GM19238 (cell line): Measurements from ENCODE around the gene ZBTB16.

ENCODE experiments used
- DNase-seq: peaks from one replicate; pipeline ENCODE4 v3.0.0; 2011; ENCODE audit warnings: low spot score; ENCODE audit not compliant: insufficient read length

The ZBTB16 gene

DNA sequence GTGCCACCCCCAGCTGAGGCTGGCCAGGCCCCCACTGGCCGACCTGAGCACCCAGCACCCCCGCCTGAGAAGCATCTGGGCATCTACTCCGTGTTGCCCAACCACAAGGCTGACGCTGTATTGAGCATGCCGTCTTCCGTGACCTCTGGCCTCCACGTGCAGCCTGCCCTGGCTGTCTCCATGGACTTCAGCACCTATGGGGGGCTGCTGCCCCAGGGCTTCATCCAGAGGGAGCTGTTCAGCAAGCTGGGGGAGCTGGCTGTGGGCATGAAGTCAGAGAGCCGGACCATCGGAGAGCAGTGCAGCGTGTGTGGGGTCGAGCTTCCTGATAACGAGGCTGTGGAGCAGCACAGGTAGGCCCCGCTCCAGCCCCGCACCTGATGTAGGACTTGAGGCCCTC lies 4.7 kb downstream of the ZBTB16 start:
- DNase-seq = no peak

GRCh38 chr11:114065094-114065493 lies 5.6 kb downstream of the ZBTB16 start:
- DNase-seq = no peak

DNA sequence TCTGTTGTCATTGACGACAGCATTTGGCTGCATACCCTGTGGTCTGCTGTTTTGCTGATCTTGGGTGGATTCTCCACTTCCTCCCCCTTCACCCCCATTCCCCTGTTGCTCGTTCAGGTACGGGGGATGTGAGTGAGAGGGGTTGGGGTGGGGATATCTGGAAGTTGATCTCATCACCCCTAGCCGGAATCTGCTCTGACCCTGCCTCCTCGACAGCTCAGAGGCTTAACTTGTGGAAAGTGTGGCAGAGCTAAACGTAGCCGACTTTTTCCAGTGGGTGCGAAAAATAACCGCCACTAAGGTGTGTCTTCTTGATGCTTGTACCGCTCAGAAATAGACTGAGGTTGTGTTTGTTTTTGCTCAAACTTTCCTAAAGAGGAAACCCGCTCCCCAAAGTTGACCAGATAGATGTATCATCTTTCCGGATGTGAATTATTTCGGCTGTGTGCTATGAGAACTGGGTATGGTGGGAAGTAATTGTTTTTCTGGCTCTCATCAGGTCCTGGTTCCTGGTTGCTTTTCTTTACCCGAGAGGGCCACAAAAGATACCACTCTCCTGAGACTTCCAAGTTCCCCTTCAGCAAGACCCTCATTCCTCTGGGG lies 6.6 kb downstream of the ZBTB16 start:
- DNase-seq = no peak

DNA sequence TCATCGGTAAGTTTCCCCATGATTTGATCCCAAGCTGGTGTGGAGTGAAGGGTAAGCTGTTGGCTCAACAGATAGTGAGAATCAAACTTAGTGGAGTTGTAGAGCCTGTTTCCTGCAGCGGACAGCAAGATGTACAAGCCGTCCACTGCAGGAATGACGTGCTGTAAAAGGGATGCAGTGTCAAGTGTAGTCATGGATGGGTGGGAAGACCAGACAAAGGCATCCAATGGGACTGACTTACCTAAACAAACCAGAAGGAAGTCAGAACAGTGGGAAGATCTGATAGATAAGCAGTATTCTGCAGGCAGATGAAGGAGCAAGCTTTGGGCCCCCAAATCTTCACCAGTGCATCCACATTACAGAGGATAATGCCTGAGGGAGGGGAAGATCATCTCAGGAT lies 8.8 kb downstream of the ZBTB16 start:
- no peak for DNase-seq

DNA sequence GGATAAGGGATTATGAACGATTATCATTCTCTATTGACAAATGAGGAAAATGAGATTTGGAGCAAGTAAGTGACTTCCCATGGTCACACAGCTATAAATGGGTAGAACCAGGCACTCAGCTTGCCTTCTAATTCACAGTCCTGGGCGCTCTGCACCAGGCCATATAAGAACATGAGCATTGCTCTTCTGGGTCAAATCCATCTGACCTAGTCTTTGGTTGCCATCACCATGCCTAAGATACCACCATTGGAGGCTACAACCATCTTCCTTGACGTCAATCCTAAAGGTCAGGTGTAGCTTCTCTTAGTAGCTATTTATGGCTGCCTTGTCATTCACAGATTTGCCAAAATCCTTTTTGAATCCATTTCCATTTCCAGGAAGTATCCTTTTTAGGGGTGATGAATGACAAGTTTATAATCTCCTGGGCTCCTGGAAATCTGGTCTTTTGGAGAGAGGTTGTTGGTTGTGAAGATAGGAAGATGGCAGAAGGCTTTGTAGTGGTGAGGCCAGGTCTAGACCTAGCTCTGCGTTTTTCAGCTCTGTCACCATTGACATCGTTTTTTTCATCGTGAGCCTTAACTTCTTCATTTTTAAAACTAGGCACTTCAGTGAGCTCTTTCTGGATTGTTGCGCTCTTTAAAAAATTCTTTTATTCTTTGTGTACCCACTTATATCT lies 11.1 kb downstream of the ZBTB16 start:
- no peak for DNase-seq

GRCh38 chr11:114073007-114073827 lies 13.7 kb downstream of the ZBTB16 start:
- no peak for DNase-seq

GRCh38 chr11:114073828-114074381 lies 14.4 kb downstream of the ZBTB16 start:
- no peak for DNase-seq

DNA sequence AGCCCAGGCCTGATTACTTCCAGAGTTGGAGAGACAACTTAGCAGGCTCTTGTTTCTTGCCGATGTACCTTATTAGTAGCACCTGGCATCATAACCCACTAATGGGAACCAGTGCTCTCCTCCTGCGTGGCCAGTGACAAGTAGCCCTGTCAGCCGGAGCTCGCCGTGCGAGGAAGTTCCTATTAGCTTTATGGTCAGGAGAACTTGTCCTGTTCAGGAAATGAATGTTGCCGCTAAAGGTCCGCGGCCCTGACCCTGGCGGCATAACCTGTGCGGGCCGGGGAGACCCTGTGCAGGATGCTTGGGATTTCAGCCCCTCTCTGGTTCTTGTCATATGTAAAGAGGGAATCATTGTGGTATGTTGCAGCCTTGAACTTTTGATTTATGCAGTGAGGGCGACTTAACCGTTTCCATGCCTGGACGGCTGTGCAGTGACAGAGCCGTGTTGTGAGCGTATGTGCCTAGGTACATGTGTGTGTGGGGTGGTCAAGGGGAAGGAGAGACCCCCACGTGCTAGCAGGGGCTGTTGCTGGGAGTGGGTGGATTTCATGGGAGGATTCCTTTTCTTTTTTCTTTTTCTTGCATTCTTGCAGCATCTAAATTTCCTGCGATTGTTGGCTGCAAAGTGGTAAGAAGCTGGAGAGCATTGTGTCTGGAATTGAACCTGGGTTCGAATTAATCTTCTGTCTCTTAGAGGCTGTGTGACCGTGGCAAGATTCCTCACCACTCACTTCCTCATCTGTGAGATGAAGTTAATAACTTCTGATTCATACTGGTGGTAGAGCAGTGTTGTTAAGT lies 15.2 kb downstream of the ZBTB16 start:
- no peak for DNase-seq

GRCh38 chr11:114075344-114075610 lies 15.8 kb downstream of the ZBTB16 start:
- no peak for DNase-seq

- DNase-seq = no peak
These were observed 16.5 kb downstream of the ZBTB16 start for GRCh38 chr11:114075891-114076441.

- DNase-seq = no peak
These were observed 17.4 kb downstream of the ZBTB16 start for GRCh38 chr11:114076921-114077331.

DNA sequence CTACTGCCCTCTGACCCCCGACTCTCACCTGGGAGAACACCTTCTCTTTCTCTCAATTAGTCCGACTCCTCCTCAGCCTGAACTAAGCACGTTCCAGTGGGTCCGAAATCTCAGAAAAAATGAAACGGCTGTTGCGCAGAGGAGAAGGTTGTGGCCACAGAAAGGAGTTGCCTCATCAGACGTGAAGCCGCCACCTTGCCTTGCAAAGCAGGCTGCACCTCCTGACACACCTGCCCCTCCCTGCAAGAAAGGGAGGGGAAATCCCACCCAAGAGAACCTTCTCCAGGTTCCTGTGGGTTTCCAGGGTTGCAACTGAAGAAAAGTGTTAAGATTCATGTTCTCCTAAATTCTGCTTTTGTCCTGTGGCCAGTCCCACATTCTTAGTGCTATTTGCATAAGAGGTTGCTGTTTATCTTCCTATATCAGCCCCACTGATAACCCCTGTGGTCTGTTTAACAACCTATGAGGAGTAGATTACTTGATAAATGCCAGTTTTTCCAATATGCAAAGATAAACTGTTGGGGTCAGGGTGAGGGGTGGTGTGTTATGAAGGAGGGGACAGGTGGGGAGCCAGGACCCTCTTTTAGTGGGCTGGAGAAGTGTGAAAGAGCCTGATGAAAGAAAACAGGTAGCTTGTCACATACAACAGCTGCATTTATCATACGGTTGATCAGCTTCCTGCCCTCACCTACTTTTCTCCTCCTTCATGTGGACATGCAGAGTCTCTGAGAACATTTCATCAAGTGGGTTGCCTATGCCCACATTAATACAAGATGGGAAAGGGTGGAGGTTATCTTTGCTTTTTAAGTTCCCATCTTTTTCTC lies 18.2 kb downstream of the ZBTB16 start:
- DNase-seq = no peak

DNA sequence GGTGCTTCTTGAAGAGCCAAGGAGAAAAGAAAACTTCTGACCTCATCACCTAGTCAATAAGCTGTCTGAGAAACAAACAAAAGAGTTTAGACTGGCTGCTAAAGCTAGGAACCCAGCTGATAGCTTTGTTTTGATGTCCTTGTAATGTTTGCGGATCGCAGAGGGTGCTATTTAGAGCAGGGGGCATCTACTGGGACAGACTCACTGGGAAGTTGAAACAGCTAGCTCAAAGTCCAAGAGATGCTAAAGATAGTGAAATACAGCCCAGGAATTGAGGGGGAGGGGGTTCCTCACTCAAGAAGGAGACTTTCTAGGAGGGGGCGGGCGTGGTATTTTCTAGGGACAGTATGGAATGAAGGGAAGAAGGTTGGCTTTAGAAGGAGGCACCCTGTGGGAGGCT lies 18.9 kb downstream of the ZBTB16 start:
- DNase-seq = no peak

- DNase-seq = no peak
These were observed 20.1 kb downstream of the ZBTB16 start for GRCh38 chr11:114079511-114080065.

DNA sequence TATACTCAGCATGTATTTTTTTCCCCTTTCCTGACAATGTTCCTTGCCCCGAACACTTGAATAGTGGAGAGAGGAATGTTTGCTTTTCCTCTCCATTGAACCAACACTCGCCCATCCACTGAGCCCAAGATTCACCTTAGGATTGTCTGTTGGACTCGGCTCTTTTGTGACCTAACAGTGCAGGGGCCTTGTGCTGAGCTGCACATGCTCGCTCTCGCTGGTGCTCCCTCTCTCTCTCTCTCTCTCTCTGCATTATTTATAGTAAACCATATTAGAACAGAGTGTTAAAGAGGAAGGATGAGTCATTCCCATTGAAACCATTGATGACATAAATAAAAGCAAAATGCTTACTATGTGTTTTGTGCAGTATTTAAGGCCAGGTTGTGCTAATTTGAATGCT lies 20.7 kb downstream of the ZBTB16 start:
- no peak for DNase-seq

- no peak for DNase-seq
These were observed 21.3 kb downstream of the ZBTB16 start for GRCh38 chr11:114080769-114081168.

- no peak for DNase-seq
These were observed 22.3 kb downstream of the ZBTB16 start for GRCh38 chr11:114081641-114082414.

GRCh38 chr11:114082415-114082748 lies 22.9 kb downstream of the ZBTB16 start:
- no peak for DNase-seq

GRCh38 chr11:114082767-114083181 lies 23.3 kb downstream of the ZBTB16 start:
- no peak for DNase-seq
